Adrenal gland (tissue), 5 donors: ENCODE results near the gene SMIM7.

Experiments used
- CTCF ChIP-seq, 6 experiments: fragments of 450-650 bp in 4 of 6; fragments of 200-600 bp in 2 of 6; sonication (generic) in 1 of 6; IDR thresholded peaks; 1 replicate in 5 of 6; 2 replicates in 1 of 6; pipeline versions ENCODE4 v1.5.1 to v1.8.0; 2016 to 2021; ENCODE audit warnings: antibody characterized with exemption in 6 of 6, mild to moderate bottlenecking in 2 of 6, moderate library complexity in 1 of 6
- POLR2A ChIP-seq, 2 donors: fragments of 450-650 bp; IDR thresholded peaks; one replicate each; pipeline ENCODE4 v1.6.1; 2017; ENCODE audit warnings: antibody characterized with exemption in 2 of 2, mild to moderate bottlenecking in 2 of 2, moderate library complexity in 1 of 2
- donor health status: DM: no; HTN: no; CAD: no.

- no peak for TF ChIP-seq CTCF (IDR thresholded peaks at IDR 0.05)
- TF ChIP-seq POLR2A (IDR thresholded peaks at IDR 0.05) = no peak
Measured at GRCh38 chr19:16657384-16657783, 2.6 kb downstream of the SMIM7 start.
